ENCODE measurements around the gene UTP15. TPM values are rescaled to one million over a fixed set of nuclear protein-coding genes. Genes with fewer than 3 reads are reported as not detected.

The UTP15 gene
- polyA plus RNA-seq, 1 of the 3 experiments (the other 2 are of a cell fraction) = 10.2 TPM

GRCh38 chr5:73564018-73564417 lies 1.5 kb upstream of the UTP15 start:
- no peaks in the 10 kb centered on the region for H3K9me3 ChIP-seq
- peak overlapping the region; percentile 90 for H3K9ac ChIP-seq
- no peaks in the 10 kb centered on the region for H3K9me2 ChIP-seq
- no peaks in the 10 kb centered on the region for H3K27me3 ChIP-seq (ENCODE audit: insufficient read depth)
- ChIA-PET CTCF (interaction anchor here (1.2 to 1.8 kb wide), 2 partner anchors 10 to 27 kb away, joined by 3 to 4 read pairs; no protein-coding TSS in a partner anchor), POLR2A (no interaction called here)
- TF ChIP-seq USF2 (IDR thresholded peaks at IDR 0.05; ENCODE audit: borderline replicate concordance, low read depth, low read length) = no peak
- no peak for TF ChIP-seq CTCF (IDR thresholded peaks at IDR 0.05)
- TF ChIP-seq RXRA (IDR thresholded peaks at IDR 0.05; ENCODE audit: borderline replicate concordance, low read depth) = no peak
- TF ChIP-seq TAF1 (IDR thresholded peaks at IDR 0.05; ENCODE audit: borderline replicate concordance, low read depth, low read length) = no peak
- no peak for TF ChIP-seq TCF12 (IDR thresholded peaks at IDR 0.05)
- no peak for TF ChIP-seq FOXM1 (IDR thresholded peaks at IDR 0.05; ENCODE audit: low read depth)
- TF ChIP-seq MEF2A (IDR thresholded peaks at IDR 0.05; ENCODE audit: borderline replicate concordance, low read depth) = no peak
- H3K4me1 ChIP-seq (ENCODE audit: control insufficient read depth in 1 of 2, insufficient read depth in 2 of 2, low read depth in 1 of 2, low read length in 1 of 2) = peaks cover 9 to 12% of the 10 kb centered on the region in 2 experiments; a peak in 3 of 4 replicates
- H3K4me2 ChIP-seq = peak overlapping the region; percentile 94
- no peaks in the 10 kb centered on the region for H4K20me1 ChIP-seq (ENCODE audit: insufficient read depth)
- WGBS (ENCODE audit: low lambda C conversion rate) = 35% methylated on average over 3 of the region's 3 CpGs
- H3K79me2 ChIP-seq (ENCODE audit: insufficient read depth) = peaks cover 63% of the 10 kb centered on the region
- H3F3A ChIP-seq (replicated peaks; ENCODE audit: insufficient read depth) = no peaks in the 10 kb centered on the region
- H3K4me3 ChIP-seq (ENCODE audit: low read depth in 2 of 2, low read length in 1 of 2) = peak overlapping the region; percentile 94 to 99
- no peak overlapping the region for H2AFZ ChIP-seq (ENCODE audit: low read depth)
- H3K36me3 ChIP-seq (replicated peaks in 1 of 2; ENCODE audit: control insufficient read depth in 1 of 2, insufficient read depth in 2 of 2, low read length in 1 of 2) = peaks cover 23 to 39% of the 10 kb centered on the region in 2 experiments
- H3K27ac ChIP-seq (ENCODE audit: low read depth in 2 of 2, low read length in 1 of 2) = 0 out of 4 replicates have a peak overlapping the region, but pooled peaks of 1 of the 2 experiments have one; percentile 16
- peak; percentile 15 for DNase-seq

GRCh38 chr5:73564675-73565074 lies 868 bp upstream of the UTP15 start:
- Histone ChIP-seq H3K9me3 (no peaks in the 10 kb centered on the region), H3K9ac (peak overlapping the region; percentile 90), H3K9me2 (no peaks in the 10 kb centered on the region), H2AFZ (ENCODE audit: low read depth) (peak overlapping the region; percentile 92), H3F3A (replicated peaks; ENCODE audit: insufficient read depth) (no peaks in the 10 kb centered on the region), H3K4me2 (peak overlapping the region; percentile 94), H3K79me2 (ENCODE audit: insufficient read depth) (peaks cover 70% of the 10 kb centered on the region), H3K36me3 (replicated peaks in 1 of 2; ENCODE audit: control insufficient read depth in 1 of 2, insufficient read depth in 2 of 2, low read length in 1 of 2) (peaks cover 24 to 43% of the 10 kb centered on the region in 2 experiments), H3K4me1 (ENCODE audit: control insufficient read depth in 1 of 2, insufficient read depth in 2 of 2, low read depth in 1 of 2, low read length in 1 of 2) (peaks cover 9 to 12% of the 10 kb centered on the region in 2 experiments; a peak in 3 of 4 replicates), H3K27me3 (ENCODE audit: insufficient read depth) (no peaks in the 10 kb centered on the region), H3K27ac (ENCODE audit: low read depth in 2 of 2, low read length in 1 of 2) (peak overlapping the region; percentile 85 to 87), H3K4me3 (ENCODE audit: low read depth in 2 of 2, low read length in 1 of 2) (peak overlapping the region; percentile 94 to 99), H4K20me1 (ENCODE audit: insufficient read depth) (no peaks in the 10 kb centered on the region)
- DNase-seq = peak; percentile 22
- WGBS (ENCODE audit: low lambda C conversion rate) = 2% methylated on average over 9 of the region's 9 CpGs
- ChIA-PET CTCF (interaction anchor here (1.0 to 2.4 kb wide), 4 partner anchors 11 to 228 kb away, joined by 3 to 13 read pairs (median 4); no protein-coding TSS in a partner anchor), POLR2A (interaction anchor here (0.7 to 1.6 kb wide), 3 partner anchors 8 to 67 kb away, joined by 3 to 6 read pairs (median 6); partner anchors contain the start of gene BTF3)
- TF ChIP-seq TEAD4 (IDR thresholded peaks at IDR 0.05; ENCODE audit: borderline replicate concordance, insufficient read depth) (no peak), YY1 (IDR thresholded peaks at IDR 0.05; ENCODE audit: low read depth) (no peak), RCOR1 (IDR thresholded peaks at IDR 0.05; ENCODE audit: low read length) (no peak), ELF1 (IDR thresholded peaks at IDR 0.05) (no peak), RFX5 (IDR thresholded peaks at IDR 0.05; ENCODE audit: low read length) (no peak), CTCF (IDR thresholded peaks at IDR 0.05) (no peak), SMC3 (IDR thresholded peaks at IDR 0.05; ENCODE audit: low read depth, low read length) (no peak), FOXM1 (IDR thresholded peaks at IDR 0.05; ENCODE audit: low read depth) (no peak), PBX3 (IDR thresholded peaks at IDR 0.05) (no peak), SIN3A (IDR thresholded peaks at IDR 0.05; ENCODE audit: borderline replicate concordance, low read depth, low read length) (no peak), EZH2phosphoT487 (IDR thresholded peaks at IDR 0.05; ENCODE audit: borderline replicate concordance, low read depth) (no peak), ZBTB33 (IDR thresholded peaks at IDR 0.05; ENCODE audit: borderline replicate concordance, low read depth) (no peak), MAX (IDR thresholded peaks at IDR 0.05; ENCODE audit: low read depth) (no peak), TCF12 (IDR thresholded peaks at IDR 0.05) (no peak), FOXJ3 (CRISPR knock-in tag; IDR thresholded peaks at IDR 0.05) (no peak)
